Stimulated activated CD8-positive, alpha-beta memory T cell treated with anti-CD3 and anti-CD28 coated beads, Interleukin-12 subunit alpha, Interleukin-12 subunit beta, amount 100 ng/mL, for 1 hour (primary cell): ENCODE results near the gene KIF21B.

Source experiments
- DNase-seq: peaks from one replicate; pipeline ENCODE4 v3.0.0-alpha.2; 2020; ENCODE audit warnings: low read depth

The KIF21B gene

GRCh38 chr1:201042779-201043461 is 19.4 kb upstream of the KIF21B start:
- peak; percentile 51 for DNase-seq

GRCh38 chr1:201041011-201041410 is 17.5 kb upstream of the KIF21B start:
- DNase-seq = no peak

GRCh38 chr1:201039876-201040275 is 16.4 kb upstream of the KIF21B start:
- no peak for DNase-seq

- DNase-seq = no peak
Observed at GRCh38 chr1:201039418-201039817, 15.9 kb upstream of the KIF21B start.

- DNase-seq = no peak
Observed at GRCh38 chr1:201038186-201038876, 14.8 kb upstream of the KIF21B start.

GRCh38 chr1:201036188-201036842 is 12.8 kb upstream of the KIF21B start:
- no peak for DNase-seq

GRCh38 chr1:201034671-201035070 is 11.2 kb upstream of the KIF21B start:
- no peak for DNase-seq

- DNase-seq = no peak
Observed at GRCh38 chr1:201032408-201032807, 8.9 kb upstream of the KIF21B start.

- DNase-seq = no peak
Observed at GRCh38 chr1:201028461-201028889, 5.0 kb upstream of the KIF21B start.

- no peak for DNase-seq
Observed at GRCh38 chr1:201026836-201027235, 3.3 kb upstream of the KIF21B start.

GRCh38 chr1:201026234-201026633 is 2.7 kb upstream of the KIF21B start:
- no peak for DNase-seq

GRCh38 chr1:201025571-201026002 is 2.1 kb upstream of the KIF21B start:
- DNase-seq = no peak

- DNase-seq = no peak
Observed at GRCh38 chr1:201024625-201024998, 1.1 kb upstream of the KIF21B start.

- no peak for DNase-seq
Observed at GRCh38 chr1:201023920-201024624, 558 bp upstream of the KIF21B start.

- DNase-seq = no peak
Observed at GRCh38 chr1:201022820-201023516, 546 bp downstream of the KIF21B start.

GRCh38 chr1:201022493-201022819 is 1.1 kb downstream of the KIF21B start:
- no peak for DNase-seq

GRCh38 chr1:201021630-201022492 is 1.7 kb downstream of the KIF21B start:
- no peak for DNase-seq

GRCh38 chr1:201020721-201021629 is 2.5 kb downstream of the KIF21B start:
- DNase-seq = no peak

GRCh38 chr1:201020040-201020591 is 3.4 kb downstream of the KIF21B start:
- no peak for DNase-seq
